Stimulated activated CD8-positive, alpha-beta memory T cell treated with anti-CD3 and anti-CD28 coated beads, Interleukin-4, amount 100 ng/mL, for 24 hours (primary cell): ENCODE measurements around the gene SOX6.
"Not testable (repeated sequence)": the region's sequence is repeated elsewhere in the genome, so short reads cannot be mapped to it uniquely, and the experiment has no call there.

Source experiments
- DNase-seq: peaks from one replicate; pipeline ENCODE4 v3.0.0-alpha.2; 2020; ENCODE audit warnings: low read depth

SOX6 gene

DNA sequence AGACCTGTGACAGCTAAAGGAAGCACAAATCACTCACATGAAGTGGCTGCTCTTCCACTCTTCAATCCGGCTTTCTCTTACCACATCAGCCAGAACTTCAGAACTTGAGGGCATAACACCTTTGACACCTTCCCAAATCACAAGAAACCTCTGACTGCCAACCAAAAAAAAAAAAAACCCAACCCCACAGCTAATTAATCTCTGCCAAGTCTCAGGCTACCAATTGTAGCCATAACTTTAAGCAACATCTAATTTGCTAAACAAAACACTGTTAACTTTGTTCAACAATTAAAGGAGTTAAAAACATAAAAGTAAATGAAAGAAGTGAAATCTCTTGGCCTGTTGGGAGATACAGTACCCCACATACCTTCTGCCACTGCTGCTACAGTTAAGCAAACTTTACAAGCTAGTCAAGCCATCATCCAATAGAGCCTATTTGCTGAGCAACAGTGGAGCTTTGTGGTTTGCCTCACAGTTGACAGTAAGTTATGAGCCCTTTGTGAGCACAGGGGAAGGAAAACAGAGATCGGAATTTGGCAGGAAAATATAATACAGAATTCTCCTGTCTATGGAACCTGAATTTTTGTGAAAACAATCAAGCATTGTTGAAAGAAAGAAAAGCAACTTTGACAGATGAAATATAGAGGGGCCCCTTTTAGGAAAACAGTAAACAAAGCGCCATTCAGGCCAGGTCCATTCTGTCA lies at the start of gene SOX6:
Gene SOX6, minus strand, starts transcription at position 490 of the 704 bp plus-strand sequence. CDS start 15,298 bp downstream, outside the sequence.
- DNase-seq, result no peak

DNA sequence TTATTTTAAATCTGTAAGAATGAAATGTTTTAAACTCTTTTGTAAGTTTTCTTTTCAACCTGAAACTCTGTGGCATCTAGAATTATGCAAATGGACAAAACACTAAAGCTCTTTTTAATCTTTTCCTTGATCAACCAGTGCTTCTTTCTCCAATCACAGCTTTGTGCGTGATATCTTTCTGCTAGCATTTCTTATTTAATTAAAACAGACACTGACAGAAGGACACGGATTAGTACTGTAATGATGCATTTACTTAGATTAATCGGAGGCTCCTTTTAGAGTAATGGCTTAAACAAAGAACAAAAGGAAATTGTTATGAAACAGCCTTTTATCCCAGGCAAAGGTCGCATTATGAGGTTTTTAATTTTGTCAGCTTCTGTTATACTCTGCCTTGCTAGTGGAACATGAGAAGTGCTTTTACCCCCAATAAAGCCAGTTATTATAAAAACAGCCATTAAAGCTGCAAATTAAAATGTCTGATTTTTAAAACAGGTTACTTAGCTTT lies 48.5 kb upstream of the SOX6 start:
- DNase-seq, result no peak

DNA sequence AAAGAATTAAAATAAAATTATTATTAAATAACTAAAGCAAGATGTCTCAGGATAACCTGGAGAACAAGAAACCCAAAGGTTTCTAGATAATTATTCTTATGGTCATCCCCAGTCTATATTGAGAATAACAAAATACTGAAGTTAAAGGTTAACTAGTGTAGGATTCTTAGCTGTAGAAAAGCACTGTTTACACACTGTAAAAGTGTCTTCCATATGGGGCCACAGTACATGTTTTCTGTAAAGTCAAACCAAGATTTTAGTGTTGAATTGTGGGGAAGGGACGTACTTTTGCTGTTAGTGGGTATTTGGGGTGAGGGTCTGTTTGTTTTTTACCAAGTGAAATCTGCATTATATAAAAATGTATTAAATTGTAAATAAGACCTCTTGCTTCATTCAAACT lies 47.5 kb upstream of the SOX6 start:
- no peak for DNase-seq

DNA sequence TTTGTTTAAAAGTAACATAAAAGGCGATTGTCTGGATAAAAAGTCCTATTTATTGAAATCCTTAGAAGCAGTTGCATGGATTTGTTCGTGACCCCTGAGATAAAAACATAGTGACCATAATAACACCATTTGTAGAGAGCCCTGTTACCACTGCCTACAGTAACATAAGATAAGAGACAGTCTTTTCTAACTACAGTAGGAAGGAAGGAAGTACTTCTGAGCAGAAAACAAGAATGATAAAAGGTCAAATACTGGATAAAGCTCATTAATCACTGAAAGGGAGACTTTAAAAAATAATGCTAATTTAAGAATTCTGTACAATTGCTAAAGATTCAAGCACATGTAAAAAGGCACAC lies 47.1 kb upstream of the SOX6 start:
- DNase-seq, result no peak

DNA sequence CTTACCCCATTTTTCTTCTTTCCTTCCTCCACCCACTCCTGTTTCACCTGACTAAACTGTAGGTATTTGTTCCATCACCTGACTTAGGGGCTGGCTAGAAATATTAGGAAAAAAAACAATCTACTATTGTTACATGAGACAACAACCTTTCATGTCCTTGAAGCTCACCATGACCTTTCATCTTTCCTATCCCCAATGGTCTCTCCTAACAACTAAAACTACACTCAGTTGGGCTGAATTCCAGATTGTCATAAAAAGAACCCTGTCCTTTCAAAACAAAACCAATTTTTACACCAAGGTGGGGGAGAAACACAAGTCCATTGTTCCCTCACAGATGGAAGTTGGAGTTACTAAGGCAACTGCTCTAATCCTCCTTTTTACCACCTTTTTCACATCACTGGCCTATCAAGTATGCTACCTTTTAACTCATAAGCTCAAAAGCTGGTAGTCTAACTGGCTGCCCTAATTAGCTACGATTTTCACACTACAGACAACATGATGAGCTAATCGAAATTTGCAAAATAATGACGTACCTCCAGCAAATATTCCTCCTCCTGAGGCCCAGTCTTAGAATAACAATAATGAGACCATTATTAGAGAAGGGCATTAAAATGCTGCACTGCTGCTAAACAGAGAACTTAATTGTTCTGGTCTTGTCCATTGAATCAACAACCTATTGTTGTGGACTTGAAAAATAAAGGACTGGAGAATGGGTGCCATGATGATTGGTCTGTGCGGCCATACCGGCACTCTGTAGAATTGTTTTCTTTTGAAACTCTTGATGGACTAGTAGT lies 46.5 kb upstream of the SOX6 start:
- no peak for DNase-seq

DNA sequence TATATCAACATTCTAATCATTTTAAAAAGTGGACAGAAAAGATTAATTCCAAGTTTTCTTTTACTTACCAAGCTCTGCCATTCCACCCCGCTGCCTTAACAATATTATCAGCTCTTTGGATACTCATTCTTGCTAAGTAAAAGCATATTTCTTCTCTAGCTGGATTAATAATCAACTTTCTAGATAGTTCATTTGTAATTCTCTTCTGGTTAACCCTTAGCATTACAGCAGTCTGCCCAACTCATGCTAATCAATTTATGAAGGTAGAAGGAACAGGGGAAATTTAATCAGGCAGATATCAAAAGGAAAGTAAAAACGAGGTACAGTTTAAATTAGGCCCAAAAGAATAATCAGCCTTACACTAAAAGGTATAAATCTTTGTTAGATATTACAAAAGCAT lies 41.0 kb upstream of the SOX6 start:
- DNase-seq, result no peak

DNA sequence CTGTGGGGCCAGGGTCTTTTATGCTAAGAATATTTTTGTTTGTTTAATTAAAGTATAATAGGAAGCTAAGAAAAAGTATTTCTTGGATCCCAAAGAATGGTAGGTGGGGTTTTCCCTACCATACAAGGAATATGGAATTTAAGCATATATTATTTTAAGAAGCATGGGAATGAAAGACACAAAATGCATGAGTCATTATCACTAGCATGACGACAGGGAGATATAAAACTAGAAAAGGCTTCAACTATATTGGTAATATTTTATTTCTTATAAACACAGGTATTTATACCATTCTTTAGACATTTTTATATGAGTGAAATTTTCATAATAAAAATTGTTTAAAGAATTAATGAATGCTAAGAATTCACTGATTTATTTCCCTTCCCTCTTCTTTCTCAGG lies 39.3 kb upstream of the SOX6 start:
- DNase-seq, result no peak

DNA sequence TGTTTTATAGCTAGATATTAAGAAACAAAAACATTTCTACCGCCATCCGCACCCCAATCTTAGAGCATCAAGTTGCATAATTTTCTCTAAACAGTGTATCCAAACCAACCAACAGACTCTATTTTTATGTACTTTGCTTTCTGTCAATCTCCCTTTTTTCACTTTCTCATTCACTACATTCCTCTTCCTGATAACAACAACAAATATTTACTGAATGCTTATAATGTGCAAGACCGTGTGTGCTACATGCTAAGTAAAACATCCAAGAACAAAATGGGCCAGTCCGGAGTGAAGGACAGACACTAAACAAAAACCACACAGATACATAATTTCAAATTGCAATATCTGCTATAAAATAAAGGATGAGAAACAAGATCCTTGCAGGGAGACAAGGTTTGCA lies 38.6 kb upstream of the SOX6 start:
- DNase-seq, result no peak

DNA sequence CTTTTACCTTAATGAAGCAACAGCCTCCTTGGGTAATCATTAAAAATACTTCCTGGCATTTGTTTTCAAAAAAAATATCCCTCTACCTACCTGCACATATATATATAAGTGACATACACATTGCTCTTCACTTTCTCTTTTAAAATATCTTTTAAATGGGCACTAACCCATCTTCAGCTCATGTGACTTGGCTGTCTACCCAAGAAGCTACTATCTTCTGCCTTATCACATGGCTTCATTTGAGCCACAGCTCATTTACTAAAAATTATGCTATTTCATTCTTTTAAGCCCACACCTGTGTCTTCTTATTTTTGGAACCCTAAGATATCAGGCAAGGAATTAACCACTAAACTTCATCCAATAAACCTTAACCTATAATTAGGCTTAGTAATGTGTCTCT lies 37.0 kb upstream of the SOX6 start:
- no peak for DNase-seq

DNA sequence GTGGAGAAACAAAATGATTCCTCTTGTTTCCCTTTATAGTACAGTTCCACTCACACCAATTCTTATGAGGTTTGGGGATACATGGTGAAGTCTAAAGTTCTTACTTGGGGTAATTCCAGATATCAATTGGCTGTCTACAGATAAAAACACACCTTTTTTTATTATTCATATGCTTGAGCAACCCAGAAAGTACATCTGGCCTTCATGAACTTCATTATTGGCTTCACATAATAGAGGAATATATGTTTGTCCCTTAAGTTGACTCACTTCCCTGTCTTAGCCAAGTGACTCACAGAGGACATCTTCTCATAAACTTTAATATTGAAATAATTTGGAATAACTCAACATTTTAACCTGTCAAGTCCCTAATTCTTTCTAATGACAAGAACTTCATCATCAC lies 36.3 kb upstream of the SOX6 start:
- no peak for DNase-seq

DNA sequence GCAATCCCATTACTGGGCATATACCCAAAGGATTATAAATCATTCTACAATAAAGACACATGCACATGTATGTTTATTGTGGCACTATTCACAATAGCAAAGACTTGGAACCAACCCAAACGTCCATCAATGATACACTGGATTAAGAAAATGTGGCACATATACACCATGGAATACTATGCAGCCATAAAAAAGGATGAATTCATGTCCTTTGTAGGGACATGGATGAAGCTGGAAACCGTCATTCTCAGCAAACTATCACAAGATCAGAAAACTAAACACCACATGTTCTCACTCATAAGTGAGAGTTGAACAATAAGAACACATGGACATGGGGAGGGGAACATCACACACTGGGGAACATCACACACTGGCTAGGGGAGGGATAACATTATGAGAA lies 34.5 kb upstream of the SOX6 start:
- DNase-seq, result not testable (repeated sequence)

DNA sequence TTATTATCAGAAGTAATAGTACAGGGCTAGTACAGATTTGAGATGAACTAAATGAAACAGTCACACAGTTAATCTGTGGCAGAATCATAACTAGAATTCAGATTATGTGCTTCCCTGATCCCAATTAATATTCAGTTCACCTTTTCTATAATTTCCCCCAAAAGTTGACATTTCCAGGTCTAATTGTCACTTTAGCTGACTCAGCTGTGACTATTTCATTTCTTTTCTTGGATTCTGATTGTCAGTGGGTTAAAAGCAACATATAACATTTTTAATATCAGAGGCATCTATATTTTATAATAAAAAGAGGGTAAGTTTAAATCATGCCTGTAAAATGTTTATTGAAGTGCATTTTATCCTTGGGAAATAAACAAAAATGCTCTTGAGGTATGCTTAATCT lies 28.8 kb upstream of the SOX6 start:
- DNase-seq, result no peak

DNA sequence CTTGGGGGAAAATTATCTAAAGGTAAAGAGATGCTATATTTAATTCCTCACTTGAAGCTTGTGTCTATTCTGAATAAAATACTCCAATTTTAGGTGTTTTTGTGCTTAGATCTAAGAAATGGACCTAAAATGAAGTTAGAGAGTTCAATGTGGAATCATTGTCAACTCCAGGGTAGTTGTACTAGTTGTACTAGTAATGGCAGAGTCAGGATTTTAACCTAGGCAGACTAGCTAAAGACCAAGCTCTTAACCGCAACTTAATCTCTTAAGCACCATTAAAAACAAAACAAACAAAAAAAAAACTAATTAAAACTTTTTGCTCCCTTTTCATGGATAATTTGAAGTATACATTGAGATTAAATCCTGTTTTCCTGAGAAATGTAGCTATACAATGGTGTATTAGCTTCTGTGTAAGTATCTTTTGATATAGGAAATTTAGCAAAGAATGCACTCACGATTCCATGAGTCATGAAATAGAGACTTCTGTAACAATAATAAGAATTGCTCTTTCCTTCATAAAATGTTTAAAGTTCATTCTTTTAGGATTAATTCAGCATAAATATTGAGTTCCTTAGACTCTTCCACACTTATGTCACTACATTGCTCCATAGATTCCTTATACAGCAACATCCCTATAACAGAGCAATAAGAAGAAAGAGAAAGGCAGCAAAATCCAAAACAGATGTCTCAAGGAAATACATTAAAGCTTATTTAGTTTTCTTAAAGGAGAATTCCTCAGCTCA lies 26.5 kb upstream of the SOX6 start:
- no peak for DNase-seq

DNA sequence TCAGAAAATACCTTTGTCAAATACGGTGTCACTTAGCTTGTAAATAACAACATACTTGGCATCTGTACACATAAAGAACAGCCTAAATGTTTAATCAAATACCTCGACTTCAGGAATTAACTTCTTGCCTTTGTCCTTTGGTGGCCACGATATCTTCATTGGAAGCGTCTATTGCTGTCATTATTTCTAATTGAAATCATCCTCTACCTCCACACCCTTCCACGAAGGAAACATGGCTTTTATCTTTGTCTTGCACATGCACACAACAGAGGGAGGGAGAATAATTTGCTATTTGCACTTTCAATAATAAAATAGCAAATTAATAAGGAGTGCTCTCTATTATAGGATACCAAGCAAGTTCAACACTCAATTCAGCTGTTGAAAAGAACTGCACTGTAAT lies 25.8 kb upstream of the SOX6 start:
- no peak for DNase-seq

DNA sequence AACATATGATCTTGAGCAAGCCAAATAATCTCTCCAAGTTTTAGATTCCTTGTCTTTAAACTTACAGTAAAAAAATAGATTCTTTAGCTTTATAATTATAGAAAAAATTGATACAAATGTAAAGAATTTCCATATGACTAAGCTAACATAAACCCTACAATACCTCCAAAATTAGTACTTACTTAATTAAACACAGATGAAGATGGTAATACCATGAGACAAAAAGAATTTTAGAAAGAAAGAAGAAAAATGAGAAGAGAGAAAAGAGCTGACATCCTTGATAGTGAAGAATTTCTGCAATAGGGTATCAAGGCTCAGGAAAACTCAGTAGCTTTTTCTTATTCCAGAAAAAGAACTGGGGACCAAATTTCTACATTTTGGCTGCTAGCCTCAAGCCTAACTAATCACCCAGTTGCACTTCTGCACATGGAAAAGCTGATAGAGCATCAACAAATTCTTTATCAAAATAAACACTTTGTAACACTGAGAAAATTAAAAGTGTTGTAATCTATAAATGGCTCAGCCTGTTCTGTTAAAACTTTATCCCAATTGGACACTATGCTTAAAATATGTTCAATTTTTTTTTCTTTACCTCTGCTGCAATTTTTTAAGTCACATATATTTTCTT lies 24.7 kb upstream of the SOX6 start:
- no peak for DNase-seq

DNA sequence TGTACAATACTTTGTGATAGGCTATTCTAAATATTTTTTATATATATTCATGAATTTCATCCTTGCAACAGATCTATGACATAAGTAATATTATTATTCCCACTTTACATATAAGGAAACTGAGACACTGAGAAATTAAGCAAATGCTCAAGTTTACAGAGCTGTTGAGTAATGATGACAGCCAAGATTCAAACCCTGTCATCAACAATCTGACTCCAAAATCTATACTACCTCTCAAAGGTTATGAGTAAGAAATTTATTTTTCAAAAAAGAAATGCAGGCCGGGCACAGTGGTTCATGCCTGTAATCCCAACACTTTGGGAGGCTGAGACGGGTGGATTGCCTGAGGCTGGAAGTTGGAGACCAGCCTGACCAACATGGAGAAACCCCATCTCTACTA lies 22.6 kb upstream of the SOX6 start:
- no peak for DNase-seq

DNA sequence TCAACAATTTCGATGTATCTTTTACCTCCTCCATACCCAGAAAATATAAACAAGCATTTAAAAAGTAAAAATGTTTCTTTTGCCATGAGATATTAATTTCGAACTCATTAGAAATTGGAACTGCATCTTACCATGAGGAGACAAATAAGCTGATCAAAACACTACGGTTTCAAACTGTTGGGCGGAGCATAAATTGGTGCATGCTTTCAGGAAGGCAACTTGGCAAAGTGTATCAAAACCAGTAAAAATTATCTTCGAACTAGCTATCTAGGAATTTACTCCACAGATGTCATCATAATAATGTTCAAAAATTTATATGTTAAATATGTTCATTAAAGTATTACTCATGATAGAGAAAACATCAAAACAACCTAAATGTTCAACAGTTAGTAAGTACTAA lies 21.4 kb upstream of the SOX6 start:
- no peak for DNase-seq

DNA sequence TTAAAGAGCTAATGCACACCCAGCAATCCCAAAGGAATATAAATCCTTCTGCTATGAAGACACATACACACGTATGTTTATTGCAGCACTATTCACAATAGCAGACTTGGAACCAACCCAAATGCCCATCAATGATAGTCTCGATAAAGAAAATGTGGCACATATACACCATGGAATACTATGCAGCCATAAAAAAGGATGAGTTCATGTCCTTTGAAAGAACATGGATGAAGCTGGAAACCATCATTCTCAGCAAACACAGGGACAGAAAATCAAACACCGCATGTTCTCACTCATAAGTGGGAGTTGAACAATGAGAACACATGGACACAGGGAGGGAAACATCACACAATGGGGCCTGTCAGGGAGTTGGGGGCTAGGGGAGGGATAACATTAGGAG lies 19.3 kb upstream of the SOX6 start:
- not testable (repeated sequence) for DNase-seq

DNA sequence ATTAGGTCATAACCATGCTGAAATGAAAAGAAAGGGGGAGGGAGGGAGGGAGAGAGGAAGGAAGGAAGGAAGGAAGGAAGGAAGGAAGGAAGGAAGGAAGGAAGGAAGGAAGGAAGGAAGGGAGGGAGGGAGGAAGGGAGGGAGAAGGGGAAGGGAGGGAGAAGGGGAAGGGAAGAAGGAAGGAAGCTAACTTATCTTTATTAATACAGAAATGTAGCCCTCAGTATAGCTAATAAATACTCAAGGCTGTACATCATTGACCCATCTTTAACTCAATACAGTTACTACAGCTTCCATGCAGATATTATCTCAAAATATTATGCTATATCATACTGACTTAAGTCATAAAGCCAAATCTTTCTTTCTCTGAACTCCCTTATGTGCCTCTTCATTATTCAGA lies 17.4 kb upstream of the SOX6 start:
- no peak for DNase-seq

DNA sequence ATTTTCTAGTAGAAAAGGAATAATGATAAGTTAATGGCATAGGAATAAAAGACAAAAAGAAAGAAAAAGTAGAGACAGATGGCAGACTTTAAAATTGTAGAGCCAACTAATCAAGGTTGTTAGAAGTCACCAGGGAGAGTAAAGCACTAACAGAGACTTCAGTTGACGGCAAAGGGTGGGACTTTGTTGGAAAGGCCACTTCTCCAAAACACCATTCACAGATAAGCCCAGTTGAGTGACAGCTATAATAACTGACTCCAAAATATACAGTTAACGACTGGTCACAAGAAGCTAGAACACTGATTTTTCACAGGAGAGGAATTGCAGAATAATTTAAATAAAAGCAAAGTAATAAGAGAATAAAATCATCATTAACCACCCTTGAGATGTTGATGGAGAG lies 16.0 kb upstream of the SOX6 start:
- no peak for DNase-seq

DNA sequence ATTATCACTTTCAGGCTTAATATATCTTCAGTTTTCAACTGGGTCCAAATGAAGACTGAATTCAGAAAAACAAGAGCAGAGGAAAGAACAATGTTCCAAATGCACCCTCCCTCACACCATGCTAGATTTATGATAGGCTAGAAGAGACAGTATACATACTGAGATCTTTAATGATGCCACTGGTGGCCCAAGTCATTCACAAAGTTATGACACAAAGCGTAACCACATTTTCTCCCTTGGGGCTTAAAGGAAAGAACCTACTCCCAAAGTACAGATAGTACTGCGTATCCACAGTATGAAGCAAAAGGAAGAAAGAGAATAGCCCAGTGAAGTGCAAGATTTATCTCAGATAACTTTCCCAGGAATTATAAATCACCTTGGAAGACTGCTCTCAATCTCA lies 10.9 kb upstream of the SOX6 start:
- no peak for DNase-seq

DNA sequence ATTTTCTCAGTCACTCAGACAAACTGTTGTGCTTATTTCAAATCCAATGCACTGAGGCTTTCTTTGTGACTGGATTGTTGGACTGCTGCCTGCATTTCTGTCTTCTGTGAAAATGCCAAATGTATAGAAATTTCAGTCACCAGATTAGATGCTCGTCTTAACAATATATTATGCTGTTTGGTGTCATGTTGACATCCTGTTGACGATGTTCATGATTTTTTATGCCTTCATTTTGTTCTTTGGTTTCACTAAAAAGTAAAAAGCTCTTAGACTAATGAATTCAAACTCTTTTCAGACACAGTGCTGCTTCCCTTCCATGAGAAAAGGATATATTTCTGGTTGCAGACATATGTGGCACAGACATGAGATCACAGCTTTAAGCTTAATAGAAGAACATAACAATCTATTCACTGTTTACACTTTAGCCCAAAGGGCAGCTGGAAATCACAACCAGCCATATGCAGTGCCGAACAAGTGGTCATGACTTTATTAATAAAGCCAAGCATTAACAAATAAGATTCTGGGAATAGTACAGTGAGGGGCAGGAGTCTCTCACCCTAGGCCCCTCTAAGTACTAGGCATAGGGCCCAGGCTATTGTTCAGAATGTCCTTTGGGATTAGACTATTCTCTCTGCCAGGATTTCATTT lies 9.4 kb upstream of the SOX6 start:
- no peak for DNase-seq
